Measurements from ENCODE around the gene PLIN5. TPM values are rescaled to one million over a fixed set of nuclear protein-coding genes. Genes with fewer than 3 reads are reported as not detected.
A peak's percentile ranks its signal among the peaks of the same experiment; 100 is the strongest.

PLIN5 gene
- total and polyA plus RNA-seq, 2 of the 8 experiments (the other 6 are each of a cell fraction or from before 2014, with no cell fraction given), result 2.0 to 2.5 TPM

- no peak overlapping the region for H4K5ac ChIP-seq (ENCODE audit: insufficient read length, low read depth, low read length)
- H4K8ac ChIP-seq (ENCODE audit: extremely low read depth, insufficient read depth, low read length), result no peak overlapping the region
- CTCF ChIA-PET (ENCODE audit: partially characterized antibody), result no interaction called here
- WGBS, 2 experiments (ENCODE audit: extremely low coverage in 1 of 2, insufficient coverage in 1 of 2, insufficient read length in 1 of 2, insufficient replicate concordance in 2 of 2, low coverage in 1 of 2, low lambda C conversion rate in 2 of 2, missing lambda C conversion rate in 1 of 2), result 87% methylated on average over 17 of the region's 17 CpGs; no CpG with 5 or more reads in 1 of the 2 experiments
- H3K79me1 ChIP-seq (ENCODE audit: low read depth, low read length), result peaks cover 2% of the 10 kb centered on the region; the same call in 1 of the 2 replicates
- no peak overlapping the region for H2AFZ ChIP-seq (ENCODE audit: low read length)
- no peak overlapping the region for H2BK20ac ChIP-seq (ENCODE audit: low read length)
- no peak overlapping the region for H4K91ac ChIP-seq (replicated peaks; ENCODE audit: insufficient read length, low read length)
- H2BK5ac ChIP-seq (ENCODE audit: low read depth, low read length), result 0 out of 2 replicates have a peak overlapping the region, but pooled peaks have one; percentile 54
- H3K79me2 ChIP-seq (ENCODE audit: control insufficient read depth in 1 of 2, insufficient read depth in 2 of 2, low read length in 2 of 2), result no peaks in the 10 kb centered on the region
- FAIRE-seq, result no peak
- no peaks in the 10 kb centered on the region for H3K9me3 ChIP-seq (ENCODE audit: insufficient read depth in 2 of 2, low read depth in 1 of 2, low read length in 1 of 2)
- H3K18ac ChIP-seq (ENCODE audit: extremely low read depth, low read length), result no peak overlapping the region
- H3K27me3 ChIP-seq (replicated peaks in 1 of 4; ENCODE audit: control insufficient read depth in 3 of 4, extremely low read depth in 1 of 4, insufficient read depth in 3 of 4, low read length in 3 of 4), result peaks cover 4 to 51% (median 37%) of the 10 kb centered on the region in 4 experiments
- no peak overlapping the region for H2BK120ac ChIP-seq (replicated peaks; ENCODE audit: low read depth, low read length)
- H3K23me2 ChIP-seq (ENCODE audit: low read depth, low read length), result no peaks in the 10 kb centered on the region
- H3K4ac ChIP-seq (replicated peaks; ENCODE audit: insufficient read length, low read depth, low read length), result no peak overlapping the region
- no peak overlapping the region for H3K23ac ChIP-seq (ENCODE audit: insufficient read length)
- no peak overlapping the region for H3K14ac ChIP-seq (ENCODE audit: insufficient read length)
- no peak for DNase-seq (ENCODE audit: low read depth in 1 of 2, low spot score in 2 of 2)
- peaks cover 0 to 3% (median under 1%) of the 10 kb centered on the region in 4 experiments; a peak in 1 of 7 replicates for H3K4me1 ChIP-seq (replicated peaks in 1 of 4; ENCODE audit: control insufficient read depth in 3 of 4, insufficient read depth in 4 of 4, low read length in 3 of 4)
- no peak overlapping the region for H3K56ac ChIP-seq (replicated peaks; ENCODE audit: insufficient read length, low read depth, low read length)
- H2BK12ac ChIP-seq (ENCODE audit: low read depth, low read length), result no peak overlapping the region
- POLR2A ChIA-PET (ENCODE audit: partially characterized antibody), result no interaction called here
- H3K9ac ChIP-seq (replicated peaks in 1 of 4; ENCODE audit: extremely low read depth in 1 of 4, low read depth in 3 of 4, low read length in 3 of 4), result no peak overlapping the region
- no peak overlapping the region for H2AK5ac ChIP-seq (ENCODE audit: low read depth, low read length)
- H3K36me3 ChIP-seq (ENCODE audit: control insufficient read depth in 2 of 4, insufficient read depth in 4 of 4, low read length in 3 of 4), result no peaks in the 10 kb centered on the region
- no peak overlapping the region for H3K4me3 ChIP-seq (ENCODE audit: extremely low read depth in 1 of 4, insufficient read depth in 2 of 4, low read depth in 3 of 4, low read length in 4 of 4)
- H4K20me1 ChIP-seq (replicated peaks in 1 of 2; ENCODE audit: control insufficient read depth in 1 of 2, insufficient read depth in 2 of 2, low read length in 2 of 2), result peaks cover 7 to 8% of the 10 kb centered on the region in 2 experiments
- H3K4me2 ChIP-seq (ENCODE audit: insufficient read depth in 1 of 2, low read depth in 2 of 2, low read length in 2 of 2), result no peak overlapping the region
- H2BK15ac ChIP-seq (ENCODE audit: low read length), result no peak overlapping the region
- H3K27ac ChIP-seq (ENCODE audit: low read depth, low read length), result no peak overlapping the region
- TF ChIP-seq TEAD4 (IDR thresholded peaks at IDR 0.05; ENCODE audit: low read depth, low read length) (no peak), EZH2 (IDR thresholded peaks at IDR 0.05; ENCODE audit: low read depth, low read length, severe bottlenecking) (no peak), SP1 (IDR thresholded peaks at IDR 0.05; ENCODE audit: low read depth, low read length) (no peak), ATF2 (IDR thresholded peaks at IDR 0.05; ENCODE audit: low read length) (no peak), SIN3A (conservative IDR thresholded peaks at IDR 0.05 in 1 of 2, IDR thresholded peaks at IDR 0.05 in 1 of 2; ENCODE audit: low read depth in 1 of 2, low read length in 2 of 2) (no peak), RNF2 (IDR thresholded peaks at IDR 0.05; ENCODE audit: borderline replicate concordance, low read depth, low read length, missing control alignments, poor library complexity, severe bottlenecking) (no peak), SIX5 (IDR thresholded peaks at IDR 0.05; ENCODE audit: low read depth, low read length) (no peak), SUZ12 (IDR thresholded peaks at IDR 0.05; ENCODE audit: low read length) (no peak), SP2 (IDR thresholded peaks at IDR 0.05; ENCODE audit: low read length) (no peak), EGR1 (IDR thresholded peaks at IDR 0.05; ENCODE audit: borderline replicate concordance, low read depth, low read length) (no peak)
Measured at GRCh38 chr19:4512070-4512469, 23.0 kb downstream of the PLIN5 start.
